SH-SY5Y (cell line): ENCODE measurements around the gene STIP1.

Experiments
- GATA2 ChIP-seq: IDR thresholded peaks from 2 replicates; pipeline ENCODE4 v1.6.1; 2011; ENCODE audit warnings: mild to moderate bottlenecking, low read depth, low read length
- GATA3 ChIP-seq: IDR thresholded peaks from 2 replicates; pipeline ENCODE4 v1.6.1; 2011; ENCODE audit warnings: low read depth, mild to moderate bottlenecking, low read length, moderate library complexity

DNA sequence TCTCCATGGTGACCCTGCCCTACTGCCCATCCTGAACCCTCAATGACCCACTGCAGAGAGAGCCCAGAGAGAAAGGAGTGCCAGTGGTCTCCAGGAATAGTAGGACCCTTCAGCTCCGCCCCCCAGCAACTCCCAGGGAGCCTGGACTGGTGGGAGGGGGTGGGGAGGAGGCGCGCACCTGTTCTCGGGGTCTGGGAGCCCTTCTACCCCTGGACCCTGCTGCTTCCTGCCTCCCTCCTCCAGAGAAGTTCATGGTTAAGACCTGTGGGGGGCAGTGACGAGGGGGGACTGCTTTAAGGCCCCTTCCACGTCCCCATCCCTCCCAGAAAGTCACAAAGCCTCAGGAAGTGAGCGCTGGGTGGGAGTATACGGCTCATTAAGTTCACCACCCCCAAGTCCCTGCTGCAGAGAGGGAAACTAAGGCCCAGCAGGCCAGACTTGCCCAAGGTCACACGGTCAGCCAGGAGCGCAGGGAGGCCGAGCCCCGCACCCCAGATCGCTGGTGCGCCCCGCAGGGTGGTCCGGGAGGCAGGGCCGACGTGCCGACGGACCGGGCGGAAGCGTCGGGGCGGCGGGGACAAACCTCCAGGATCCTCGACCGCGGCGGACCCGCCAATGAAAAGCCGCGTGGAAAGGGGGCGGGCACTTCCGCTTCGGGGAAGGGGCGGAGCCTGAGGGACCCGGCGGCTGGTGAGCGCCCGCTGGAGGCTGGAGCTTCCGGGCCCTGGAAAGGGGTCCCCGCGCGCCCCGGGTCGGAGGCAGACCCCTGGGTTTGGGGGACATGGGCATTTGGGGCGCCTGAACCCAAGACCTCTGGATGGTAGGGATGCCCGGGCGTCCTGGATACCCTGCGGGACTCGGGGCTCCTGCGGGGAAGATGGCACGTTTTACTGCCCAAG, 39.9 kb downstream of the STIP1 start, which contains the start of the genes NUDT22 and TRPT1:
- no peak for TF ChIP-seq GATA2
- TF ChIP-seq GATA3 = no peak
